HepG2 (cell line): ENCODE data around the gene ASAP2. TPM values are rescaled to one million over a fixed set of nuclear protein-coding genes. Genes with fewer than 3 reads are reported as not detected.

ENCODE experiments used
- FOXP1 ChIP-seq, 2 experiments: fragments of 450-650 bp in 1 of 2; IDR thresholded peaks; 2 replicates each; pipeline ENCODE4 v1.6.1; 2017 to 2018; ENCODE audit warnings: antibody characterized with exemption in 1 of 2
- GTF2F1 ChIP-seq: fragments of 150-350 bp; IDR thresholded peaks from 2 replicates; pipeline ENCODE4 v1.6.1; 2014; ENCODE audit warnings: low read length
- HMGA1 ChIP-seq: sonication (generic); formaldehyde crosslinking; conservative IDR thresholded peaks from 2 replicates; pipeline ENCODE4 v1.4.0; 2020; ENCODE audit warnings: missing genetic modification reagents
- HOXA7 ChIP-seq: sonication (generic); formaldehyde crosslinking; IDR thresholded peaks from 2 replicates; pipeline ENCODE4 v1.8.1; 2022; ENCODE audit warnings: mild to moderate bottlenecking, missing genetic modification reagents, moderate library complexity
- NFE2 ChIP-seq: sonication (generic); formaldehyde crosslinking; IDR thresholded peaks from 2 replicates; pipeline ENCODE4 v1.4.0; 2020; ENCODE audit warnings: missing genetic modification reagents
- NR2F6 ChIP-seq, 2 experiments: IDR thresholded peaks; 2 replicates each; pipeline ENCODE4 v1.6.1; 2016; ENCODE audit warnings: antibody characterized with exemption in 1 of 2, mild to moderate bottlenecking in 1 of 2
- SP1 ChIP-seq, 2 experiments: fragments of 450-650 bp in 1 of 2; sonication (generic) in 1 of 2; formaldehyde crosslinking in 1 of 2; IDR thresholded peaks; 2 replicates each; pipeline versions ENCODE4 v1.4.0 to v1.6.1; 2016 to 2020; ENCODE audit warnings: missing genetic modification reagents in 1 of 2
- ZNF7 ChIP-seq: IDR thresholded peaks from 2 replicates; pipeline ENCODE4 v1.6.1; 2016; ENCODE audit warnings: missing biosample characterization, missing genetic modification reagents
- ZNF713 ChIP-seq: sonication (generic); formaldehyde crosslinking; IDR thresholded peaks from 2 replicates; pipeline ENCODE4 v1.4.0; 2020; ENCODE audit warnings: mild to moderate bottlenecking, missing genetic modification reagents
- ZNF83 ChIP-seq: sonication (generic); formaldehyde crosslinking; IDR thresholded peaks from 2 replicates; pipeline ENCODE4 v1.4.0; 2020; ENCODE audit warnings: missing genetic modification reagents, mild to moderate bottlenecking, borderline replicate concordance
- ZNF841 ChIP-seq: sonication (generic); formaldehyde crosslinking; IDR thresholded peaks from 2 replicates; pipeline ENCODE4 v1.8.1; 2023; ENCODE audit warnings: missing genetic modification reagents, borderline replicate concordance
- polyA plus RNA-seq, 8 experiments: library from polyadenylated mRNA; depleted of rRNA in 3 of 8; stranded (reverse) in 7 of 8; unstranded in 1 of 8; fragments of >200 nt; fragmentation: Illumina TruSeq in 4 of 8; extraction: Trizol in 4 of 8; gene quantifications; 2 replicates each; pipeline versions ENCODE4 v1.2.1 to v1.2.3, GENCODE V29; 2011 to 2016; ENCODE audit warnings: low read depth in 4 of 8, missing spikeins in 1 of 8, mixed read lengths in 1 of 8; ENCODE audit not compliant: insufficient read depth in 1 of 8
- total RNA-seq, 5 experiments: library from RNA; depleted of rRNA; stranded (reverse); fragments of >200 nt; fragmentation: Illumina TruSeq; extraction: Trizol; gene quantifications; 2 replicates each; pipeline ENCODE4 v1.2.3, GENCODE V29; 2016; ENCODE audit warnings: low read depth in 1 of 5
- TF ChIP-seq, protein P1 (sequence below): sonication (generic); formaldehyde crosslinking; IDR thresholded peaks from 2 replicates; pipeline ENCODE4 v1.4.0; 2020; ENCODE audit warnings: missing genetic modification reagents
- TF ChIP-seq, protein P2 (sequence below): sonication (generic); formaldehyde crosslinking; IDR thresholded peaks from 2 replicates; pipeline ENCODE4 v1.5.0; 2020; ENCODE audit warnings: mild to moderate bottlenecking, missing genetic modification reagents, borderline replicate concordance
- TF ChIP-seq, protein P3 (sequence below): IDR thresholded peaks from 2 replicates; pipeline ENCODE4 v1.6.1; 2016; ENCODE audit warnings: low read depth

Gene ASAP2
- total and polyA plus RNA-seq, 2 of the 13 experiments (the other 11 are each of a cell fraction or from before 2014, with no cell fraction given): 7.3 to 22.3 TPM

DNA sequence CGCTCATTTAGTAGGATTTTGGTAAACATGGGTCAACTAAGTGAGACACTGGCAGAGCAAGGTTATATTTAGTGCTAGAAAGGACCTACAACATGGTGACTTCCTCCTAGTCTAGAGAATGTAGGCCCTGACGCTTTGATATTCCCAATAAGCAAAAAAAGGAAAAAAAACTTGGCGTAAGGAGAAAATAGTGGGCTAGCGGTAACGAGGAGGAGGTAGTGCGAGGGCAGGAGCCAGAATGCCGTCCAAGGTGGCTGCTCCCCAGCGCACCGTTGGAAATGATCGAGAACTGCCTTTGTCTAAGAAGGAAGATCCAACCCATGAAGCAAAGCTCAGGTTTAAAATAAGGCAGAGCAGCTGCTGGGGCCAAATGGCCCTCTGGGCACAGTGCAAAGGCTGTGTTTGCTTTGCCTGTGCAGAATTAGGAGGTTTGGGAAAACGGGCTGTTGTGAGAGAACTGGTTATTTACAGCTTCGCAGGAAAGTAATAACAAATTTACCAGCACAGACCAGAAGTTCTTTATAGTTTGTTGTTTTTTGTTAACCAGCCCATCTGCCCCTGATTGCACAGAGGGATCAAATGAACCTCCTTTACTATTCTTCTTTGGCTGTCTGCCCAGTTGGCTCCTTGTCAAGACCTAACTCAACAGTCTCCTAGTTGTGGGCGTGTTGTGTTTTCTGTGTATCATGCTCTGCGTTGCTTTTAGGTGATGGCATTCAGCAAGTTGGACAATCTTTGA lies 130.1 kb downstream of the ASAP2 start (continued):
- TF ChIP-seq NR2F6 (IDR thresholded peaks at IDR 0.05): 0 out of 2 replicates have a peak, but pooled peaks have one; percentile 41
- peak; percentile 56 for TF ChIP-seq NR2F6 (CRISPR knock-in tag; IDR thresholded peaks at IDR 0.05)
- no peak for TF ChIP-seq NFE2 (CRISPR knock-in tag)
- no peak for TF ChIP-seq ZNF7 (CRISPR knock-in tag)
- no peak for TF ChIP-seq ZNF83 (CRISPR knock-in tag)
- TF ChIP-seq, protein P1, sequence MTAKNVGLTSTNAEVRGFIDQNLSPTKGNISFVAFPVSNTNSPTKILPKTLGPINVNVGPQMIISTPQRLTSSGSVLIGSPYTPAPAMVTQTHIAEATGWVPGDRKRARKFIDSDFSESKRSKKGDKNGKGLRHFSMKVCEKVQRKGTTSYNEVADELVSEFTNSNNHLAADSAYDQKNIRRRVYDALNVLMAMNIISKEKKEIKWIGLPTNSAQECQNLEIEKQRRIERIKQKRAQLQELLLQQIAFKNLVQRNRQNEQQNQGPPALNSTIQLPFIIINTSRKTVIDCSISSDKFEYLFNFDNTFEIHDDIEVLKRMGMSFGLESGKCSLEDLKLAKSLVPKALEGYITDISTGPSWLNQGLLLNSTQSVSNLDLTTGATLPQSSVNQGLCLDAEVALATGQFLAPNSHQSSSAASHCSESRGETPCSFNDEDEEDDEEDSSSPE (CRISPR knock-in tag): no peak; the same call in 1 of the 2 replicates
- TF ChIP-seq FOXP1 (IDR thresholded peaks at IDR 0.05): peak; percentile 88
- peak; percentile 96 for TF ChIP-seq FOXP1 (CRISPR knock-in tag; IDR thresholded peaks at IDR 0.05)
- TF ChIP-seq HOXA7 (CRISPR knock-in tag): no peak
- TF ChIP-seq ZNF713 (CRISPR knock-in tag): no peak
- no peak for TF ChIP-seq HMGA1 (CRISPR knock-in tag)
- TF ChIP-seq ZNF841 (CRISPR knock-in tag): no peak
- TF ChIP-seq, protein P2, sequence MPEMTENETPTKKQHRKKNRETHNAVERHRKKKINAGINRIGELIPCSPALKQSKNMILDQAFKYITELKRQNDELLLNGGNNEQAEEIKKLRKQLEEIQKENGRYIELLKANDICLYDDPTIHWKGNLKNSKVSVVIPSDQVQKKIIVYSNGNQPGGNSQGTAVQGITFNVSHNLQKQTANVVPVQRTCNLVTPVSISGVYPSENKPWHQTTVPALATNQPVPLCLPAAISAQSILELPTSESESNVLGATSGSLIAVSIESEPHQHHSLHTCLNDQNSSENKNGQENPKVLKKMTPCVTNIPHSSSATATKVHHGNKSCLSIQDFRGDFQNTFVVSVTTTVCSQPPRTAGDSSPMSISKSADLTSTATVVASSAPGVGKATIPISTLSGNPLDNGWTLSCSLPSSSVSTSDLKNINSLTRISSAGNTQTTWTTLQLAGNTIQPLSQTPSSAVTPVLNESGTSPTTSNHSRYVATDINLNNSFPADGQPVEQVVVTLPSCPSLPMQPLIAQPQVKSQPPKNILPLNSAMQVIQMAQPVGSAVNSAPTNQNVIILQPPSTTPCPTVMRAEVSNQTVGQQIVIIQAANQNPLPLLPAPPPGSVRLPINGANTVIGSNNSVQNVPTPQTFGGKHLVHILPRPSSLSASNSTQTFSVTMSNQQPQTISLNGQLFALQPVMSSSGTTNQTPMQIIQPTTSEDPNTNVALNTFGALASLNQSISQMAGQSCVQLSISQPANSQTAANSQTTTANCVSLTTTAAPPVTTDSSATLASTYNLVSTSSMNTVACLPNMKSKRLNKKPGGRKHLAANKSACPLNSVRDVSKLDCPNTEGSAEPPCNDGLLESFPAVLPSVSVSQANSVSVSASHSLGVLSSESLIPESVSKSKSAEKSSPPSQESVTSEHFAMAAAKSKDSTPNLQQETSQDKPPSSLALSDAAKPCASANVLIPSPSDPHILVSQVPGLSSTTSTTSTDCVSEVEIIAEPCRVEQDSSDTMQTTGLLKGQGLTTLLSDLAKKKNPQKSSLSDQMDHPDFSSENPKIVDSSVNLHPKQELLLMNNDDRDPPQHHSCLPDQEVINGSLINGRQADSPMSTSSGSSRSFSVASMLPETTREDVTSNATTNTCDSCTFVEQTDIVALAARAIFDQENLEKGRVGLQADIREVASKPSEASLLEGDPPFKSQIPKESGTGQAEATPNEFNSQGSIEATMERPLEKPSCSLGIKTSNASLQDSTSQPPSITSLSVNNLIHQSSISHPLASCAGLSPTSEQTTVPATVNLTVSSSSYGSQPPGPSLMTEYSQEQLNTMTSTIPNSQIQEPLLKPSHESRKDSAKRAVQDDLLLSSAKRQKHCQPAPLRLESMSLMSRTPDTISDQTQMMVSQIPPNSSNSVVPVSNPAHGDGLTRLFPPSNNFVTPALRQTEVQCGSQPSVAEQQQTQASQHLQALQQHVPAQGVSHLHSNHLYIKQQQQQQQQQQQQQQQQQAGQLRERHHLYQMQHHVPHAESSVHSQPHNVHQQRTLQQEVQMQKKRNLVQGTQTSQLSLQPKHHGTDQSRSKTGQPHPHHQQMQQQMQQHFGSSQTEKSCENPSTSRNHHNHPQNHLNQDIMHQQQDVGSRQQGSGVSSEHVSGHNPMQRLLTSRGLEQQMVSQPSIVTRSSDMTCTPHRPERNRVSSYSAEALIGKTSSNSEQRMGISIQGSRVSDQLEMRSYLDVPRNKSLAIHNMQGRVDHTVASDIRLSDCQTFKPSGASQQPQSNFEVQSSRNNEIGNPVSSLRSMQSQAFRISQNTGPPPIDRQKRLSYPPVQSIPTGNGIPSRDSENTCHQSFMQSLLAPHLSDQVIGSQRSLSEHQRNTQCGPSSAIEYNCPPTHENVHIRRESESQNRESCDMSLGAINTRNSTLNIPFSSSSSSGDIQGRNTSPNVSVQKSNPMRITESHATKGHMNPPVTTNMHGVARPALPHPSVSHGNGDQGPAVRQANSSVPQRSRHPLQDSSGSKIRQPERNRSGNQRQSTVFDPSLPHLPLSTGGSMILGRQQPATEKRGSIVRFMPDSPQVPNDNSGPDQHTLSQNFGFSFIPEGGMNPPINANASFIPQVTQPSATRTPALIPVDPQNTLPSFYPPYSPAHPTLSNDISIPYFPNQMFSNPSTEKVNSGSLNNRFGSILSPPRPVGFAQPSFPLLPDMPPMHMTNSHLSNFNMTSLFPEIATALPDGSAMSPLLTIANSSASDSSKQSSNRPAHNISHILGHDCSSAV (CRISPR knock-in tag): no peak
- no peak for TF ChIP-seq GTF2F1
- TF ChIP-seq SP1 (IDR thresholded peaks at IDR 0.05): no peak
- no peak; the same call in 1 of the 2 replicates for TF ChIP-seq SP1 (CRISPR knock-in tag; IDR thresholded peaks at IDR 0.05)
- TF ChIP-seq, protein P3, sequence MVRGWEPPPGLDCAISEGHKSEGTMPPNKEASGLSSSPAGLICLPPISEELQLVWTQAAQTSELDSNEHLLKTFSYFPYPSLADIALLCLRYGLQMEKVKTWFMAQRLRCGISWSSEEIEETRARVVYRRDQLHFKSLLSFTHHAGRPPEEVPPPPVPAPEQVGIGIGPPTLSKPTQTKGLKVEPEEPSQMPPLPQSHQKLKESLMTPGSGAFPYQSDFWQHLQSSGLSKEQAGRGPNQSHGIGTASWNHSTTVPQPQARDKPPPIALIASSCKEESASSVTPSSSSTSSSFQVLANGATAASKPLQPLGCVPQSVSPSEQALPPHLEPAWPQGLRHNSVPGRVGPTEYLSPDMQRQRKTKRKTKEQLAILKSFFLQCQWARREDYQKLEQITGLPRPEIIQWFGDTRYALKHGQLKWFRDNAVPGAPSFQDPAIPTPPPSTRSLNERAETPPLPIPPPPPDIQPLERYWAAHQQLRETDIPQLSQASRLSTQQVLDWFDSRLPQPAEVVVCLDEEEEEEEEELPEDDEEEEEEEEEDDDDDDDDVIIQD: peak; percentile 50; the same call in 1 of the 2 replicates
